Raji (cell line): ENCODE results near the gene ZBTB32.

Experiments
- POLR2A ChIP-seq: IDR thresholded peaks from 2 replicates; pipeline ENCODE4 v1.6.1; 2011; ENCODE audit warnings: low read depth, low read length, control low read depth; ENCODE audit not compliant: insufficient read depth

Gene ZBTB32

DNA sequence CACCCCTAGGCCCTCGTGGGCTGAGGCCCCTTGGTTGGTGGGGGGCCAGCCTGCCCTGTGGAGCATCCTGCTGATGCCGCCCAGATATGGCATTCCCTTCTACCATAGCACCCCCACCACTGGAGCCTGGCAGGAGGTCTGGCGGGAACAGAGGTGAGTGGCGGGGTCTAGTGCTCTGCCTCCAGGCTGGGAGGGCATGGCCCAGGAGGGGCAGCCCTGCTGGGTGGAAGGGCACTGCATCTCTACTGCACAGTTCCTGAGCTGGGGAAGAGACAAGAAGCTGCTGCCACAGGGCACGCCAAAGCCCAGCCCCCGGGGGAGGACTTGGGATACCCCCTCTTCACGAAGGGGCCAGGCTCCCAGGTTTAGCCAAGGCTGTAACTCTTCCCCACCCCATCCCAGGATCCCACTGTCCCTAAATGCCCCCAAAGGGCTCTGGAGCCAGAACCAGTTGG, 11.0 kb downstream of the ZBTB32 start:
- TF ChIP-seq POLR2A = peak; percentile 12; the same call in 1 of the 2 replicates

DNA sequence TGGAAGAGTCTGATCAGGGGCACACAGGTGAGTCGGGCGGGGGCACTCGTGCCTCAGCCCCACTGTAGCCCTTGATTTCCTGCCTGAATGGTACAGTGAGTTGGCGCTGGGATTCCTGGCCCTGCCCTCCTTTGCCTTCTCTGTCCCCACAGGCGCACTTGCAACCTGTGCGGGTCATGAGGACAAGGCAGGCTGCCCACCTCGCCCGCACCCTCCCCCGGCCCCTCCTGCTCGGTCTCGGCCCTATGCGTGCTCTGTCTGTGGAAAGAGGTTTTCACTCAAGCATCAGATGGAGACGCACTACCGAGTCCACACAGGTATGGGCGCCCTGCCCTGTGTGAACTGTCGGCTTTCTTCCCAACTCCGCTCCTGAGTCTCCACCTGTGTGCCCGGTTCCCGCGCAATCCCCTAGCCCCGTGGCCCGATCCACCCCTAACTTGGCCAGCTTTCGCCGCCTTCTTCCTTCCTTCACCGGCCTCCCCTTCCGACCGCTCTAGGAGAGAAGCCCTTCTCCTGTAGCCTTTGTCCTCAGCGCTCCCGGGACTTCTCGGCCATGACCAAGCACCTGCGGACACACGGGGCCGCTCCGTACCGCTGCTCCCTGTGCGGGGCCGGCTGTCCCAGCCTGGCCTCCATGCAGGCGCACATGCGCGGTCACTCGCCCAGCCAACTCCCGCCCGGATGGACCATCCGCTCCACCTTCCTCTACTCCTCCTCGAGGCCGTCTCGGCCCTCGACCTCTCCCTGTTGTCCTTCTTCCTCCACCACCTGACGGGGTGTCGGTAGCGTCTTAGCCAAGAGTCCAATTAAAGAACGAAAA, 11.8 kb downstream of the ZBTB32 start:
- TF ChIP-seq POLR2A = peak; percentile 2; the same call in 1 of the 2 replicates

DNA sequence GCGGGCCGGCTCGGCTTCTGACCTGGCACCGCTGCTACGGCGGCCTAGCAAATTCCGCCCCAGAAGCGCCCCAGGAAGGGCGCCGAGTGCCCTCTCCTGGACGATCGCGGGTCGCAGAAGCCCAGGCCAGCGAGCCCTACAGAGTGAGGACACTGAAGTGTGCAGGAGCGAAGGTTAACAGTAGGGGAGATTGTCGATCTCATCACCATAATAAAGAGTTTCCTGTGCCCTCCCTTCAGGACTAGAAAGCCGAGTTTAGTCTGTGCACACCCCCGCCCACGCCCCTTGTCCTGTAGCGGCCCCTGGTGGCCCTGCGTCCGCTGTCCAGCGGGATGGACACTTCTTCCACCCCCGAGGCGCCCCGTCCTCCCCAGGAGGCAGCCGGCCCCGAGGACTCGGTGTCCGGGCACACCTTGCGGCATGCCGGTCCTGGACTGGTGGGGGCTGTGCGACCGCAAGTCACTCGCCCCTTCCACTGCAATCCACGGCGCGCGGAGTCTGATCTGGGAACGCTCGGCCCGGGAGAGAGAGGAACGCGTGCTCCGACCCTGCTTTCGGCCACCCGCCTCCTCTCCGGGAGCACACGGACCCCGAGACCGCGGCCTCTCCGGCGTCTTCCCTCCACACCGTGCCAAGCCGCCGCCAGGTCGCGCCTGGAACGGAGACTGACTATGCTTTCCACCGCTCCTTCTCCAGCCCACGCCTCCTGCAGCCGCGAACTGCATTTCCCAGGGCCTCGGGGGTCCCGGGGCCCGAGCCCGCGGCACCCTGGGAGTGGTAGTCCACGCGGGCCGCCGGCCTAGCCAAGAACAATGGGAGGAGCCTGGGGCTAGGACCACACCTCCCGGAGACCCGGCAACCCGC, 12.7 kb downstream of the ZBTB32 start:
- TF ChIP-seq POLR2A = peak; percentile 88

DNA sequence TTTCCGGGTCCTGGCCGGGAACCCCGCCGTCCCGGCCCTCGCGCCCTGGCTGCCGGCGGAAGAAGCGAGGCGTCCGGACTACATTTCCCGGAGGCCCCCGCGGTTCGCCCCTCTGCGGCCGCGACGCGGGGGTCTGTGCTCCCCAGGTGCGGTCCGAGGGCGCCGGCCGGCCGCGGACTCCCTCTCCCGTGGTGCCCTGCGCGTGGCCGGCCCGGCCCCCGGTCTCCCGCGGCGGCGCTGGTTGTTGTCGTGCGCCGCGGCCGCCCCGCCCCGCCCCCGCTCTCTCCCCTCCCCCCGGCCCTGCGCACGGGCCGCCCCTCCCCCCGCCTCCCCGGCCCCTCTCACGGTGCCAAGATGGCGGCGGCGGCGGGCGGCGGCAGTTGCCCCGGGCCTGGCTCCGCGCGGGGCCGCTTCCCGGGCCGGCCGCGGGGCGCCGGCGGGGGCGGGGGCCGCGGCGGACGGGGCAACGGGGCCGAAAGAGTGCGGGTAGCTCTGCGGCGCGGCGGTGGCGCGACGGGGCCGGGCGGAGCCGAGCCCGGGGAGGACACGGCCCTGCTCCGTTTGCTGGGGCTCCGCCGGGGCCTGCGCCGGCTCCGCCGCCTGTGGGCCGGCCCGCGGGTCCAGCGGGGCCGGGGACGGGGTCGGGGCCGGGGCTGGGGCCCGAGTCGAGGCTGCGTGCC, 13.4 kb downstream of the ZBTB32 start, which contains the start of gene KMT2B:
KMT2B (plus strand) TSS at position 339 of the 680 bp plus-strand sequence; CDS start at position 355, 16 bp downstream.
- no peak for TF ChIP-seq POLR2A

DNA sequence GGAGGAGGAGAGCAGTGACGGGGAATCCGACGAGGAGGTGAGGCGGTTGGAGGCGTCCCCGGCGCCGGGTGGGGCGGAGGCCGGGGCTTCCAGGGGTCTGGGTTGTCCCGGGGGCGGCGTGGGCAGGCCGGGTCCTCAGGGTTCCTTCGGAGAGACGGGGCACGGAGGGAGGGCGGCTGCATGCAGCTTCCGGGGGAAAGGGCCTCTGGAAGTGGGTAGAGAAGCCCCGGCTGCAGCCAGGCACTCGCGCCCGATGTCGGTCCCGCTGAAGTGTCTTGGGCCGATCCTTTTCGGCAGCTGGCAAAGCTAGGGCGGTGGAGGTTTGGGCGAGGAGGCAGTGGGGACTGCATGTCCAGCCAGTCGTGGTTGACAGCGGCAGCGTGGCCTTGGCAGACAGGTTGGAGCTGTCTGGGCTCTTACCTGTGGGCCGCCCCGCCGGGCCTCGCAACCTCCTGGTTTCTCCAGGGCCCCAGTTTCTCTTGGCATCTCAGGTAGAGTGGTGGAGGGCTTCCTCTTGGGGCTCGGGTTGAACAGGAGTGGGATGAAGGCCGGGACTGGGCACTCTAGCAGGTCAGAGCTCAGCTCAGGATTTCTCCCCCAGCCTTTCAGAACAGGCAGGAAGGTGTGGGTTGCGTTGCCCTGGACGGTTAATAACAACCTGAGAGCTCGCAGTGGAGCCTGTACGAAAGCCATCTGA, 14.1 kb downstream of the ZBTB32 start:
- no peak for TF ChIP-seq POLR2A

DNA sequence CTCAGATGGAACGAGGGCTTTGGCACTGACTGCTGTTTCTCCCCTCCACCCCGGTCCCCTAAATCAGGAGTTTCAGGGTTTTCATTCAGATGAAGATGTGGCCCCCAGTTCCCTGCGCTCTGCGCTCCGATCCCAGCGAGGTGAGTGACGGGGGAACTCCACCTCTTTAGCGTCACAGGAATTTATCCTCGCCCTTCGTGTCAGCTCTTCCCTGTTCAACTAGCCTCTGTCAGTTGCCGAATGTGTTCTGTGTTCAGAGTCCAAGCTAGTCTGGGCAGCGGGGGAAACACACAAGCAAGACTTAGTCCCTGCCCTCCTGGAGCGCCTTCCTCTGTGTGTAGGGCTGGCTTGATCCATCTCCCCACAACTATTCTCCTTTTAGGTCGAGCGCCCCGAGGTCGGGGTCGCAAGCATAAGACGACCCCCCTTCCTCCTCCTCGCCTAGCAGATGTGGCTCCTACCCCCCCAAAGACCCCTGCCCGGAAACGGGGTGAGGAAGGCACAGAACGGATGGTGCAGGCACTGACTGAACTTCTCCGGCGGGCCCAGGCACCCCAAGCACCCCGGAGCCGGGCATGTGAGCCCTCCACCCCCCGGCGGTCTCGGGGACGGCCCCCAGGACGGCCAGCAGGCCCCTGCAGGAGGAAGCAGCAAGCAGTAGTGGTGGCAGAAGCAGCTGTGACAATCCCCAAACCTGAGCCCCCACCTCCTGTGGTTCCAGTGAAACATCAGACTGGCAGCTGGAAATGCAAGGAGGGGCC, 15.2 kb downstream of the ZBTB32 start:
- TF ChIP-seq POLR2A = no peak

DNA sequence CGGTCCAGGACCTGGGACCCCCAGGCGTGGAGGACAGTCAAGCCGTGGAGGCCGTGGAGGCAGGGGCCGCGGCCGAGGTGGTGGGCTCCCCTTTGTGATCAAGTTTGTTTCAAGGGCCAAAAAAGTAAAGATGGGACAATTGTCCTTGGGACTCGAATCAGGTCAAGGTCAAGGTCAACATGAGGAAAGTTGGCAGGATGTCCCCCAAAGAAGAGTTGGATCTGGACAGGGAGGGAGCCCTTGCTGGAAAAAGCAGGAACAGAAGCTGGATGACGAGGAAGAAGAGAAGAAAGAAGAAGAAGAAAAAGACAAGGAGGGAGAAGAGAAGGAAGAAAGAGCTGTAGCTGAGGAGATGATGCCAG, 15.8 kb downstream of the ZBTB32 start:
- no peak for TF ChIP-seq POLR2A

DNA sequence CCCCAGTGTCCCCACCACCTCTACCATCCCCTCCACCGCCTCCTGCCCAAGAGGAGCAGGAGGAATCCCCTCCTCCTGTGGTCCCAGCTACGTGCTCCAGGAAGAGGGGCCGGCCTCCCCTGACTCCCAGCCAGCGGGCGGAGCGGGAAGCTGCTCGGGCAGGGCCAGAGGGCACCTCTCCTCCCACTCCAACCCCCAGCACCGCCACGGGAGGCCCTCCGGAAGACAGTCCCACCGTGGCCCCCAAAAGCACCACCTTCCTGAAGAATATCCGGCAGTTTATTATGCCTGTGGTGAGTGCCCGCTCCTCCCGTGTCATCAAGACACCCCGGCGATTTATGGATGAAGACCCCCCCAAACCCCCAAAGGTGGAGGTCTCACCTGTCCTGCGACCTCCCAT, 16.3 kb downstream of the ZBTB32 start:
- no peak for TF ChIP-seq POLR2A

DNA sequence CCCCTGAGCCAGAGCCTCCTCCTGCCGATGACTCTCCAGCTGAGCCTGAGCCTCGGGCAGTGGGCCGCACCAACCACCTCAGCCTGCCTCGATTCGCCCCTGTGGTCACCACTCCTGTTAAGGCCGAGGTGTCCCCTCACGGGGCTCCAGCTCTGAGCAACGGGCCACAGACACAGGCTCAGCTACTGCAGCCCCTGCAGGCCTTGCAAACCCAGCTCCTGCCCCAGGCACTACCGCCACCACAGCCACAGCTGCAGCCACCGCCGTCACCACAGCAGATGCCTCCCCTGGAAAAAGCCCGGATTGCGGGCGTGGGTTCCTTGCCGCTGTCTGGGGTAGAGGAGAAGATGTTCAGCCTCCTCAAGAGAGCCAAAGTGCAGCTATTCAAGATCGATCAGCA, 17.0 kb downstream of the ZBTB32 start:
- TF ChIP-seq POLR2A = no peak

DNA sequence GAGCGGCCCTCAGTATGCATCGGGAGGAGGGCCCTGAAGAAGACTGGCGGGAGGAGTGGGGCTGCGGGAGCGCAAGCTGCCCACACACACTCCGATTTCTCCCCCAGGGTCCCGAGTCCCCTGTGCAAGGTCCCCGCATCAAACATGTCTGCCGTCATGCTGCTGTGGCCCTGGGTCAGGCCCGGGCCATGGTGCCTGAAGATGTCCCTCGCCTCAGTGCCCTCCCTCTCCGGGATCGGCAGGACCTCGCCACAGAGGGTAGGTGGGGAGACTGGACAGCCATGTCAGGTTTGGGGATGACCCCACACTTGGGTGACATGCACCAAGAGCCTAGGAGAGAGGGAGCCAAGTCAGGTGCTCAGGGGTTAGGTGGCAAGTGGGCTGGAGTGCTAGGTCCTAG, 18.1 kb downstream of the ZBTB32 start:
- TF ChIP-seq POLR2A = no peak

DNA sequence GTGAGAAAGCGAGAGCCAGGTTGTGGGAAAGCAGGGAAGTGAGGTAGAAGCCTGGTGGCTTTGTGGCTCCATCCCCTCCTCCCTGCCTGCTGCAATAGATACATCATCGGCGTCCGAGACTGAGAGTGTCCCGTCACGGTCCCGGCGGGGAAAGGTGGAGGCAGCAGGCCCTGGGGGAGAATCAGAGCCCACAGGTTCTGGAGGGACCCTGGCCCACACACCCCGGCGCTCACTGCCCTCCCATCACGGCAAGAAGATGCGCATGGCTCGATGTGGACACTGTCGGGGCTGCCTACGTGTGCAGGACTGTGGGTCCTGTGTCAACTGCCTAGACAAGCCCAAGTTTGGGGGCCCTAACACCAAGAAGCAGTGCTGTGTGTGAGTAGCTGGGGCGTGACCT, 18.5 kb downstream of the ZBTB32 start:
- TF ChIP-seq POLR2A = no peak

DNA sequence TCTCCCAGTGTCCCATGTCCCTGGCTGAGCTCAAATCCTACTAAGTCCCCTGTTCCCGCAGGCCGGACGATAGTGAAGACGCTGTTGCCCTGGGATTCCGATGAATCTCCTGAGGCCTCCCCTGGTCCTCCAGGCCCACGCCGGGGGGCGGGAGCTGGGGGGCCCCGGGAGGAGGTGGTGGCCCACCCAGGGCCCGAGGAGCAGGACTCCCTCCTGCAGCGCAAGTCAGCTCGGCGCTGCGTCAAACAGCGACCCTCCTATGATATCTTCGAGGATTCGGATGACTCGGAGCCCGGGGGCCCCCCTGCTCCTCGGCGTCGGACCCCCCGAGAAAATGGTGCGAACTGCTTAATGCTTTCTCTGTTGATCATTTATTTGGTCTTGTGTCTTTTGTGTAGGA, 19.3 kb downstream of the ZBTB32 start:
- TF ChIP-seq POLR2A = no peak

DNA sequence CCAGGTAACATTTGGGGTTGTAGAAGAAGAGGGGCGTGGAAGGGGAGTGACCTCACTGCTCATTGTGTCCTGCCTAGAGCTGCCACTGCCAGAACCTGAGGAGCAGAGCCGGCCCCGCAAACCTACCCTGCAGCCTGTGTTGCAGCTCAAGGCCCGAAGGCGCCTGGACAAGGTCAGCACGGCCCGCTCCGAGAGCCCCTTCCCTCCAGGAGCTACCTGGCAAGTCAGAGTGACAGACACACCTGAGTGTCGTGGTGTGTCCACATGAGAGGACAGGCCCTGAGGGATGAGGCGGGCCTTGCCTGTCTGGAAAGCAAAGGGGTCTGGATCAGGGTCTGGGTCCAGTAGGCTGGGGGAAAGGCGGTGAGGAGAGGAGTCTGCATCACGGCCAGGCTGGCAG, 20.2 kb downstream of the ZBTB32 start:
- no peak for TF ChIP-seq POLR2A
